Trophoblast cell (in vitro differentiated cells and primary cell): ENCODE measurements around the gene MKLN1.

ENCODE experiments used
- DNase-seq, 2 donors: peaks; one replicate each; pipeline ENCODE4 v3.0.0-alpha.2; 2016
- H2AFZ ChIP-seq: 2 replicates; pipeline ENCODE4 v1.6.1; 2013; ENCODE audit warnings: low read length, moderate library complexity, mild to moderate bottlenecking; ENCODE audit not compliant: insufficient read depth, poor library complexity
- H2AK5ac ChIP-seq: 2 replicates; pipeline ENCODE4 v1.6.1; 2013; ENCODE audit warnings: mild to moderate bottlenecking, low read length
- H2BK120ac ChIP-seq: 2 replicates; pipeline ENCODE4 v1.6.1; 2013; ENCODE audit warnings: low read length, mild to moderate bottlenecking, moderate library complexity; ENCODE audit not compliant: insufficient read depth, poor library complexity
- H2BK12ac ChIP-seq: 2 replicates; pipeline ENCODE4 v1.6.1; 2013; ENCODE audit warnings: mild to moderate bottlenecking, low read length, moderate library complexity
- H2BK5ac ChIP-seq: 2 replicates; pipeline ENCODE4 v1.6.1; 2013; ENCODE audit warnings: low read length, low read depth, moderate library complexity, mild to moderate bottlenecking; ENCODE audit not compliant: poor library complexity
- H3K14ac ChIP-seq: 2 replicates; pipeline ENCODE4 v1.6.1; 2013; ENCODE audit warnings: mild to moderate bottlenecking, low read length
- H3K18ac ChIP-seq: 2 replicates; pipeline ENCODE4 v1.6.1; 2013; ENCODE audit warnings: mild to moderate bottlenecking, low read length
- H3K23ac ChIP-seq: 2 replicates; pipeline ENCODE4 v1.6.1; 2013; ENCODE audit warnings: low read length
- H3K27ac ChIP-seq: 2 replicates; pipeline ENCODE4 v1.5.1; 2013; ENCODE audit warnings: low read depth, mild to moderate bottlenecking, inconsistent platforms, low read length, moderate library complexity
- H3K27me3 ChIP-seq: 2 replicates; pipeline ENCODE4 v1.6.1; 2013; ENCODE audit warnings: inconsistent platforms, mild to moderate bottlenecking, low read length, moderate library complexity; ENCODE audit not compliant: insufficient read depth
- H3K36me3 ChIP-seq, 2 experiments: 1 replicate in 1 of 2; 2 replicates in 1 of 2; pipeline ENCODE4 v1.6.1; 2013; ENCODE audit warnings: low read length in 2 of 2, mild to moderate bottlenecking in 2 of 2, moderate library complexity in 1 of 2; ENCODE audit not compliant: insufficient read depth in 2 of 2, control insufficient read depth in 1 of 2
- H3K4ac ChIP-seq: 2 replicates; pipeline ENCODE4 v1.6.1; 2013; ENCODE audit warnings: low read depth, mild to moderate bottlenecking, low read length, moderate library complexity
- H3K4me1 ChIP-seq, 2 experiments: 1 replicate in 1 of 2; 2 replicates in 1 of 2; pipeline ENCODE4 v1.6.1; 2013; ENCODE audit warnings: low read length in 2 of 2, mild to moderate bottlenecking in 2 of 2, moderate library complexity in 1 of 2; ENCODE audit not compliant: insufficient read depth in 2 of 2, control insufficient read depth in 1 of 2
- H3K4me2 ChIP-seq: 2 replicates; pipeline ENCODE4 v1.6.1; 2013; ENCODE audit warnings: inconsistent platforms, mild to moderate bottlenecking, low read length, moderate library complexity
- H3K4me3 ChIP-seq: 2 replicates; pipeline ENCODE4 v1.5.1; 2013; ENCODE audit warnings: mild to moderate bottlenecking, low read depth, low read length, inconsistent platforms
- H3K79me1 ChIP-seq: one replicate; pipeline ENCODE4 v1.6.1; 2013; ENCODE audit warnings: low read length
- H3K79me2 ChIP-seq: 2 replicates; pipeline ENCODE4 v1.6.1; 2013; ENCODE audit warnings: low read length, mild to moderate bottlenecking; ENCODE audit not compliant: control insufficient read depth, insufficient read depth, poor library complexity
- H3K9ac ChIP-seq: 2 replicates; pipeline ENCODE4 v1.6.1; 2013; ENCODE audit warnings: mild to moderate bottlenecking, low read length
- H3K9me3 ChIP-seq: 2 replicates; pipeline ENCODE4 v1.6.1; 2013; ENCODE audit warnings: low read depth, mild to moderate bottlenecking, control low read depth, inconsistent platforms, low read length; ENCODE audit not compliant: insufficient read depth
- H4K12ac ChIP-seq: 2 replicates; pipeline ENCODE4 v1.6.1; 2013; ENCODE audit warnings: low read depth, mild to moderate bottlenecking, low read length, moderate library complexity
- H4K8ac ChIP-seq: 2 replicates; pipeline ENCODE4 v1.6.1; 2013; ENCODE audit warnings: low read depth, mild to moderate bottlenecking, low read length, moderate library complexity
- H4K91ac ChIP-seq: one replicate; pipeline ENCODE4 v1.6.1; 2013; ENCODE audit warnings: low read depth, mild to moderate bottlenecking, low read length, moderate library complexity
- WGBS: extraction: QIAGEN DNeasy Blood & Tissue Kit; methylation state at CpG from one replicate; pipeline ENCODE4 v1.1.7; 2013; ENCODE audit warnings: missing lambda C conversion rate; ENCODE audit not compliant: insufficient read length, insufficient coverage; ENCODE audit errors: extremely low coverage; 5-methylcytosine and 5-hydroxymethylcytosine counted together

Gene MKLN1

DNA sequence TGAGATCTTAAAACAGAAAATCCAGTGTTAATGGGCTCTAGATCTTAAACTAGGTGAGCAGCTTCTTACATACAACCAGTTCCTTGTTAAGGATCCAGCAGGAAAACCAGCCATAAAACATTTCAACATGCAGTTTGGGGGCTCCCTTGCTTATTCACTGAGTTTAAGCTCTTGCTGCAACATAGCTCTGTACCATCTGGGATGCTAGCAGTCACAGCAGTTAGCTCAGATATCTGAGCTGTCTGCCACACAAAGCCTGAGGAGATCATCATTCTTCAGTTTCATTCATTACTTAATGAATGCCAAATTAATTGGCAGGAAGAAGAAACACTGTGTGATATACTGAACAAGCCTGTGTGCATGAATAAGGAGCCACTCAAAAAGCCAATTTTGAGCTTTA lies 165.9 kb downstream of the MKLN1 start:
- H3K4ac ChIP-seq = no peak overlapping the region
- no peak overlapping the region for H3K23ac ChIP-seq
- no peaks in the 10 kb centered on the region for H3K9me3 ChIP-seq
- H2BK120ac ChIP-seq = no peak overlapping the region
- no peak overlapping the region for H3K4me3 ChIP-seq
- no peak overlapping the region for H3K27ac ChIP-seq
- no peak overlapping the region for H3K4me2 ChIP-seq
- H2BK12ac ChIP-seq = no peak overlapping the region
- H2BK5ac ChIP-seq = no peak overlapping the region
- peaks cover 4 to 7% of the 10 kb centered on the region in 2 experiments for H3K36me3 ChIP-seq
- H3K79me1 ChIP-seq = no peaks in the 10 kb centered on the region
- no peaks in the 10 kb centered on the region for H3K4me1 ChIP-seq
- H4K91ac ChIP-seq = no peak overlapping the region
- no peaks in the 10 kb centered on the region for H3K27me3 ChIP-seq
- H3K79me2 ChIP-seq = no peaks in the 10 kb centered on the region
- H4K8ac ChIP-seq = no peak overlapping the region
- no peak overlapping the region for H3K18ac ChIP-seq
- no peak overlapping the region for H2AK5ac ChIP-seq
- no peak for DNase-seq
- H3K9ac ChIP-seq = no peak overlapping the region
- H4K12ac ChIP-seq = no peak overlapping the region
- no peak overlapping the region for H2AFZ ChIP-seq
- no peak overlapping the region for H3K14ac ChIP-seq

DNA sequence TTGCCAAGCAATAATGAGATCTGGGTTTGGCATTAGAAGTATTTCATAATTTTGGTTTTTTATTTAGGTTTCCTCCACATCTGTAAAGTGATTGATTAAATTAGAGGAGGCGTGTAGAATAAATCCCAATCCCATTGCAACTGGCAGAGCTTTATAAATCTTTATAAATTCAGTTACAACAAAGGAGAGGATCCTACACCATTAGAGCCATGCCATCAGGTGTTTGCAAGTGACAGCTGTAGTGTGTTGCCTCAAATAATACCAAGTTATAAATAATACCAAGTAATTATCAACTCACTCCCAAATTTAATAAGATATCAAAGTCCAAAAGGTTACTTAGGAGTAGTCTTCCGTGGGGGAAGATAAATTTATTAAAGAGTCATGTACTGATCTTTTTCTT lies 166.5 kb downstream of the MKLN1 start:
- Histone ChIP-seq H3K4me3 (no peak overlapping the region), H2AK5ac (no peak overlapping the region), H3K36me3 (peaks cover 4 to 11% of the 10 kb centered on the region in 2 experiments), H2BK12ac (no peak overlapping the region), H3K18ac (no peak overlapping the region), H3K23ac (no peak overlapping the region), H2BK120ac (no peak overlapping the region), H2BK5ac (no peak overlapping the region), H3K4ac (no peak overlapping the region), H4K8ac (no peak overlapping the region), H4K91ac (no peak overlapping the region), H3K27ac (no peak overlapping the region), H3K79me2 (no peaks in the 10 kb centered on the region), H3K27me3 (no peaks in the 10 kb centered on the region), H2AFZ (no peak overlapping the region), H3K9ac (no peak overlapping the region), H3K9me3 (no peaks in the 10 kb centered on the region), H3K4me1 (no peaks in the 10 kb centered on the region), H4K12ac (no peak overlapping the region), H3K79me1 (no peaks in the 10 kb centered on the region), H3K4me2 (no peak overlapping the region), H3K14ac (no peak overlapping the region)
- no peak for DNase-seq
- WGBS = no CpG with 5 or more reads among the region's 2 CpGs

DNA sequence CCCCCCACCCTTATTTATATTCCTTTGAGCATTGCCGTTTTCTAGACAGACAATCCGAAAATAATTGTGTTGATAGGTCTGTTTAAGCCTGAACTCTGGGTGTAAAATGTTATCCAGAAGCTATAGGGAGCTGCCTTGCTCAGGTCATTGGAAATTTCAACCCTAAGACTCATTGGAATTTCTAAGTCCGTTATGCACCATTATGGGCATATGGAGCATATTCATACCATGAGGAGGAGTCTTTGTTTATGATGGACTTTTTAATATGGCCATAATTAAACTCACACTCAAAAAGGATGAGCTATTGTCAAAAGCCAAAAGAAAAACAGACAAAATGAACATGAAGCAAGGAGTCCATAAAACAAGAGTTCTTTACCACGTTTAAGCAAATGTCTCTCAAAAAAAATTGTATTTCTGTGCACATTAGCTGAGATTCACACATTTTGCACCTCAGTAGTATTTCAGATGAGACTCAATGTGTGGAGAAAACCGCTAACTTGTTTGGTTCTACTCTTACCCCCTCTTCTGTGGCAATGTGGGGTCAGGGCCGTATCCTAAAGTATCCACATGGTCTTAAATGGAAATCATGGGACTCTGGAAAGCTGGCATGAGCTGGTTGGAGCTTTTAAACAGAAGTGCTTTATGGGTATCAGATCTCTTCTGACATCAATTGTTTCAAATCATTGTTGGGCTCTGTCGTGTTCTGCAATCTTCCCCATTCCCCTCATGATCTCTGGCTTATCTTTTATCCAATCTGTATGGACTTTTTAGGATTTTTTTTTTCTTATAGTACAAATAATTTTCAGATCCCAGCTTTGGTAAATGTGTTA lies 168.2 kb downstream of the MKLN1 start:
- Histone ChIP-seq H3K4me3 (no peak overlapping the region), H3K4ac (no peak overlapping the region), H3K4me1 (no peaks in the 10 kb centered on the region), H4K12ac (no peak overlapping the region), H2BK120ac (no peak overlapping the region), H4K8ac (no peak overlapping the region), H3K36me3 (peaks cover 4 to 13% of the 10 kb centered on the region in 2 experiments), H3K14ac (no peak overlapping the region), H4K91ac (no peak overlapping the region), H2BK5ac (no peak overlapping the region), H2AK5ac (no peak overlapping the region), H3K79me2 (no peaks in the 10 kb centered on the region), H3K9ac (no peak overlapping the region), H3K79me1 (no peaks in the 10 kb centered on the region), H3K18ac (no peak overlapping the region), H3K27ac (no peak overlapping the region), H2BK12ac (no peak overlapping the region), H3K23ac (no peak overlapping the region), H3K9me3 (no peaks in the 10 kb centered on the region), H2AFZ (no peak overlapping the region), H3K4me2 (no peak overlapping the region), H3K27me3 (no peaks in the 10 kb centered on the region)
- no peak for DNase-seq
- no CpG with 5 or more reads among the region's 7 CpGs for WGBS

DNA sequence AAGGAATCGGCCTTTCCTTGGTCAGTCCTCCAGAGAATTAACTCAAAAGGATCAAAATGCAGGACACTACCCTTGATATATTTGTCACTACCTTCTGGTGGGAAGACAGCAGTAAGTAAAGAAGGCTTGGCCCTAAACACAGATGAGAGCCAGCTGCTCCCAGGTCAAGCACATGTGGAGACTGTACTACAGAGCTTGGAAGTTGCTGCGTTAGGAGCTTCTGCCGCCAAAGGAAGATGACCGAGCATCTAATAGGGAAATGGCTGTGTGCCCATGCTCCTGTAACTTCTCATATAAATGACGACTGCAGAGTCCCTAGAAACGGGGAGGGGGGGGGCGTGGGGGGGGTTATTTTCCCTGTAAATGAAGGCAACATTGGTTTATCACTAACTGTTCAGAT lies 169.8 kb downstream of the MKLN1 start:
- Histone ChIP-seq H3K23ac (no peak overlapping the region), H3K9ac (no peak overlapping the region), H2BK120ac (no peak overlapping the region), H3K4ac (no peak overlapping the region), H3K14ac (no peak overlapping the region), H2AFZ (no peak overlapping the region), H3K79me1 (no peaks in the 10 kb centered on the region), H3K4me1 (no peaks in the 10 kb centered on the region), H2BK5ac (no peak overlapping the region), H3K9me3 (no peaks in the 10 kb centered on the region), H3K4me3 (no peak overlapping the region), H3K27ac (no peak overlapping the region), H2BK12ac (no peak overlapping the region), H4K8ac (no peak overlapping the region), H4K12ac (no peak overlapping the region), H3K79me2 (no peaks in the 10 kb centered on the region), H3K4me2 (no peak overlapping the region), H3K36me3 (peaks cover 11 to 22% of the 10 kb centered on the region in 2 experiments), H2AK5ac (no peak overlapping the region), H3K27me3 (no peaks in the 10 kb centered on the region), H4K91ac (no peak overlapping the region), H3K18ac (no peak overlapping the region)
- no peak for DNase-seq
- WGBS = no CpG with 5 or more reads among the region's 7 CpGs
